COLO668 (cell line): ENCODE measurements around the gene NFIA.

Source experiments
- DNase-seq: peaks from one replicate; lab custom pipeline; 2025; ENCODE audit not compliant: unreplicated experiment; lab: John Stamatoyannopoulos, UW

Gene NFIA

GRCh38 chr1:61353797-61354406 lies 271.5 kb downstream of the NFIA start:
- no peak for DNase-seq

GRCh38 chr1:61356016-61356415 lies 273.7 kb downstream of the NFIA start:
- DNase-seq: no peak

- DNase-seq: no peak
Measured at GRCh38 chr1:61356995-61357394, 274.6 kb downstream of the NFIA start.

- no peak for DNase-seq
Measured at GRCh38 chr1:61357539-61357938, 275.2 kb downstream of the NFIA start.

- DNase-seq: no peak
Measured at GRCh38 chr1:61358770-61359455, 276.6 kb downstream of the NFIA start.

- no peak for DNase-seq
Measured at GRCh38 chr1:61361931-61362330, 279.6 kb downstream of the NFIA start.

DNA sequence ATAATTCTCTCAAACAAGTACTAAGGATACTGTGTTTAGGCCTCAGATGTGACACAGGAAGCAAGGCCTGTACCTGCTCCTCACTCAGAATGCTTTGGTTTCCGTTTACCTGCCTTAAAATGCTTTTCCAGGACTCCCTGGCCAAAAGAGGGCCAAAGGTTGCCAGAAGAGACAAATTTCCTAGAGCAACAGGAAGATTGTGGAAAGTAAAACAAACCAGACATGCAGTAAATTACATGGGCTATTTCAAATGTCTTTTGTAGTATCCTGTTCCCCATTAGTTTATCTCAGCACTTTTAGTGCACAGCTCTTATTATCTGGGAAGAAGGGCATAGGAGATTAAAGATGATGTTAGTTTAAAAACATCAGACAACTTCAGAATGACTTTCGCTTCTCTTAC lies 280.0 kb downstream of the NFIA start:
- DNase-seq: no peak

DNA sequence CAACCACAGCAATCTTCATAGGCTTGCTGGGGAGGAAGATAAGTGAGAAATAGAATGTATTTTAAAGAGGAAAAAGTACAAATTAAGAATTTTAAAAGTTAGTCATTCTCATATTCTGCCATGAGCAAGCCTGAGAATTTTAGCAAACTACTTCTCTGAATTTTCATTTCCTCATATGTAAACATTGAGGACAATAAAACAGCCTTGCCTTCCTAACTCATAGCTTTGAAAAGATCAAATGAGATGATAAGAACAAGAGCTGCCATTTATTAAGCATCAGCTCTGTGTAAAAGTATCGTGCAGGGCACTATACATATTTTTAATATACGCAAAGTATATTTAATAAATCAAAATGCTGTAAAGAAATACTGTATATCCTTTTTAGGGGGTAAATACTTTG lies 286.0 kb downstream of the NFIA start:
- no peak for DNase-seq

DNA sequence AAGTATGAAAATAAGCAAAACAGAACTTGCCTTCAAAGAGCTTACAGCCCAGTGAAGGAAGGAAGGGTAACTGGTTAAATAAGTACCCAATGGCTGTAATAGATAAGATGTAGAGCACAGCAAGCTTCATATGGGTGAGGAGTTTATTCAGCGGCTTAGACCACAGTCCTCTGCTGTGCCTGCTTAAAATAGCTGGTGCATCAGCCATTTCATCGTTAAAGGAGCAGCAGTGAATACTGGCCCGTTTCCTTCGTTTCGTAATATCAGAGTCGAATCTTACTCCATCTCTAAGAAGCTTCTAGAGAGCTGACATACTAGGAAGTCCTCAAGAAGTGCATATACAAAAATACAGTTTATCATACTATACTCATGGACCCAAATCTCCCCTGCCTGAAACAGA lies 286.5 kb downstream of the NFIA start:
- DNase-seq: no peak

- DNase-seq: no peak
Measured at GRCh38 chr1:61370177-61370912, 288.0 kb downstream of the NFIA start.

DNA sequence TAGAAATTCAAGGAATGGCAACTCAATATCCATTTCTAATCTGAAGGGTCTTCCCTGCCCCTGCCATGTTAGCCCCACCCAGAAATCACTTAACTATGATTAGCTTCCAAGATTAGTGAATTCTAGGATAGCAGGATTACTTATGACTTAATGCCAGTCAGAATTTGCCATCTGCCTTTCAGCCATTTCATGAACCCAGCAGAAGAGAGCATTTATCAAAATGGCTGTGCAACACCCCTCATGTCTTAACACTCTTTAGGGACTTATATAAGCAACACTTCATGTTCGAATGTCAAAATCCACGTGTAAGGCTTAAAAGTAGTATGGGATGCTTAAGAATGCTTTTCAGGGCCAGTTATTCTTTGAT lies 288.5 kb downstream of the NFIA start:
- no peak for DNase-seq

DNA sequence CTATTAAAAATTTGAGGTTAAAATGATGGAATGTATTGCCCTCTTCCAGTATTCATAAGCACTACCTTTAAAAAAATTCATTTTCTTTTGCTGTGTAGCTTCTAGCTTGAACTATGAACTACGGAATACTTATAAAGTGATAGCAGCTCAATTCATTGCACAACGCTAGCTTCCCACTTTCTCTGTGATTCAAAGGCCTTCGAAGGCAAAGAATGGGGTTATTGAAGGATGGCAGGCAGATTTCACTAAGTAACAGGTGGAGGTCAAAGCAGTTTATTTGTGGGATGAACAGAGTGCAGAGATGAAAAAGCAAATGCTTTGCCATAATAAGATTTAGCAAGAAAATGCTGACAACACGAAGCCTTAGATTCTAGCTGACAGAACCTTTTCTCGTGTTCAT lies 290.6 kb downstream of the NFIA start:
- DNase-seq: no peak

- no peak for DNase-seq
Measured at GRCh38 chr1:61374156-61374555, 291.8 kb downstream of the NFIA start.

- no peak for DNase-seq
Measured at GRCh38 chr1:61375082-61375880, 292.9 kb downstream of the NFIA start.

DNA sequence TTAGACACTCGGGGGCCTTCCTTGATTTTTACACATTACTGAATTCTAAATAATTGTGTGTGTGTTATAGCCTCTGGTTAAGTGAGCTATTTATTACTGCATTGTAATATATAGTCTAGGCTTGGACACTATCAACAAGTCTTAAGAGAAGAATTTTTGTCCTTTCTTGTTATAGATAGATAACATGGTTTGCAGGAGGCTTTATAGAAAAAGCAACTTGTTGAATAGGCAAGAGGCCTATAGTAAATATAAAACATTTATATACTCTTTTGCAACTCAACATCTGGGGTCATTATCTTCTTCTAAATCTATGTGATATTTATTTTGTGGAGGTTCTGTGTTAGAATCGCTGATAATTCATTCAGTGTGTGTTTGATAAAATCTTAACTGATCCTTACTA lies 293.8 kb downstream of the NFIA start:
- DNase-seq: no peak

DNA sequence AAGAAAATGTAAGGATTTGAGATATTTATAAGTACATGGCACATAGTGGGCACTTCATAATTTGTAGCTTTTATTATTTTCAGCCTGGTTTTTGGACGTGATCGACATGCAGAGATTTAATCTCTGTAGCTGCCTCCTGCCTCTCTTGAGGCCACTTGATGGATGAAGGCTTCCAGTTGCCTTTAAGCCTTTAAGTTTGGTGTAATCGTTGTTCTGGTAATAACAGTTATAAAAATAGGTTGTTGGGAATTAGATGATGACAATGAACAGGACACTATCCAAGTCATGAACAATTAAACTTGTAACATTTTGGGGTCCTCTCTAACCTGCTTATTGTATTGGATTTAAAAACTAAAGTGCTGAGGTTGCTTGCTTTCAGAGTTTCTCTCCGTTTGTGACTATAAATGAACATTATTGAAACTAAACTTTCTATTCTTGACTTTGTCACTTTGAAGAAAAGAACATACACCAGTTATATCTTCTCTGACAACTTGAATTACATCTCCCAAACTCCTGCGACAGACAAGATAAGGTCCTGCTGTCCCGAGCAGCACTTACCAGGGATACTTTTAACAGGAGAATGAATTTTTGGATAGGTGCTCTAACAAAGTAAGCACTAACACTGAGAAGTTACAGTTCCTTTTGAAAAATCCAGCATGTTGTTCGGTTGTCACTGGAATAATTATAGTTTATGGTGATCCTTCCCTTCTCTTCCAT lies 295.0 kb downstream of the NFIA start:
- DNase-seq: no peak

DNA sequence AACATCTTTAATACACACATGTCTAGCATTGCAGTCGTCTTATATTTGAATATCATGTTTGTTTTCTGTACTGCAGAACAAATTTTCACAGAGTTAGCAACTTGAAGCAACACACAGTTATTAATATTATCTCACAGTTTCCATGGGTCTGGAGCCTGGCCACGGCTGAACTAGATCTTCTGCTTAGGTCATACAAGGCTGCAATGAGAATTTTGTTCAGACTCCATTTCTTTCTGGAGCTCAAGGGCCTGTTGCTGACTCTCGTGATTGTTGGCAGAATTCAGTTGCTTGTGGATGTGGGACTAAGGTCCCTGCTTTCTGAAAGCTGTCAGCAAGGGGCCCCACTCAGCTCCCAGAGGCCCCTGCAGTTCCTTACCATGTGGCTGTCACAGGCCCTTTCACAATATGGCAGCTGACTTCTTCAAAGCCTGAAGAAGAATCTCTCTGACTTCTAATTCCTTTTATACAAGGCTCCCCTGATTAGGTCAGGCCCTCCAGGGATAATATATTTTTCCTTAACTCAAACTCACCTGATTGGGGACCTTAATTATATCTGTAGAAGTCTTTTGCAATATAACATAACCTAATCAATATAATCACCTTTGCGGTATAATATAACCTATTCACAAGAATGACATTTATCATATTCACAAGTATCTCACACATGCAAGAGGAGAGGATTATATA lies 296.3 kb downstream of the NFIA start:
- DNase-seq: no peak

DNA sequence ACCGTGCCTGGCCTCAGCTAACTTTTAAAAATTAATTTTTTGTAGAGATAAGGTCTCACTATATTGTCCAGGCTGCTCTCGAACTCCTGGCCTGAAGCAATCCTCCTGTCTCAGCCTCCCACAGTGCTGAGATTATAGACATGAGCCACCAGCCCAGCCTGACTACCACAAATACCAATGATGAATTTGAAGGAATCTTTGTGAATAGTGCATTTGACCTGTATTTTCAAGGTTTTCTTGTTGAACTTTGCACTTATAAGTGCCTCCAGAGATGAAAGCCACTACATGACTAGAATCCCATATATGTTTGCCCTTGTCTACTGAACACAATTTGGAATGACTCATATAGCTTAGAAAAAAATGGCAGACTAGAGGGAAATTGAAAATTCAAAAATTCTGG lies 297.3 kb downstream of the NFIA start:
- no peak for DNase-seq

DNA sequence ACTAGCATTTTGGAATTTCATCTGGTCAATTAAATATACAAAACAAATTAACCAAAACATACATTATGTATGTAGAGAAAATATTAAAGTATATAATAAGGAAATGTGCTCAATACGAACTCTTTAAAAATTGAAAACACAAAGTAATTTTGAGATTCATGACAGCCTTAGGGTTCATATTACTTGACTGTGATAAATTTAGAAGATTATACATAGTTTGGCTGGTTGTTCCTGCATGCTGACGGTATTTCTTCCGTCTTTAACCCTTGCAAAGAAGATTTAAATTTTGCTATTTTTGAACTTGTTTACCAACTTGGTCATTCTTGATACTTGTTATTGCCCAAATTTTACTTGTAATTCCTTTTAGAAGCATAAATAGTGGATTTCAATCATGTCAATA lies 298.2 kb downstream of the NFIA start:
- no peak for DNase-seq

- DNase-seq: no peak
Measured at GRCh38 chr1:61386323-61386722, 304.0 kb downstream of the NFIA start.
